ENCODE data around the gene CISH. TPM values are rescaled to one million over a fixed set of nuclear protein-coding genes. Genes with fewer than 3 reads are reported as not detected.

The CISH gene
- total RNA-seq, 1 experiment from 2014 or later, result 0.26 TPM

GRCh38 chr3:50609763-50610085, 1.9 kb downstream of the CISH start:
- no peaks in the 10 kb centered on the region for H3K27me3 Mint-ChIP-seq (ENCODE audit: insufficient read depth, unreplicated experiment)
- ChIA-PET POLR2A (interaction anchor here (0.6 to 5.3 kb wide), 3 partner anchors 9 to 146 kb away, joined by 3 to 48 read pairs (median 3); partner anchors contain the start of genes C3orf18 and HEMK1), CTCF (interaction anchor here (0.6 to 13.5 kb wide), 6 partner anchors 14 to 780 kb away, joined by 3 to 397 read pairs (median 4); partner anchors contain the start of genes C3orf18 and HEMK1)
- H3K4me3 Mint-ChIP-seq (ENCODE audit: unreplicated experiment), result no peak overlapping the region
- DNase-seq (ENCODE audit: unreplicated experiment), result no peak
- TF ChIP-seq CTCF (IDR thresholded peaks at IDR 0.05; ENCODE audit: unreplicated experiment), result no peak
- peaks cover 29% of the 10 kb centered on the region for H3K4me1 Mint-ChIP-seq (ENCODE audit: insufficient read depth, unreplicated experiment)
- intact Hi-C loops (cut with micrococcal nuclease), result loop anchor here (5.0 to 10.0 kb wide), 2 partner anchors 262 to 1065 kb away; partner anchors contain the start of genes TEX264 and ZMYND10
- no TSS peak for BruUV-seq (replicated peaks)
- peaks cover 5% of the 10 kb centered on the region for H3K36me3 Mint-ChIP-seq (ENCODE audit: insufficient read depth, unreplicated experiment)
- H3K9me3 Mint-ChIP-seq (ENCODE audit: unreplicated experiment), result no peaks in the 10 kb centered on the region
- H3K27ac Mint-ChIP-seq (ENCODE audit: low read depth, unreplicated experiment), result no peak overlapping the region

GRCh38 chr3:50609071-50609762, 2.4 kb downstream of the CISH start:
- H3K36me3 Mint-ChIP-seq (ENCODE audit: insufficient read depth, unreplicated experiment), result peaks cover 5% of the 10 kb centered on the region
- no peak for DNase-seq (ENCODE audit: unreplicated experiment)
- no peak overlapping the region for H3K4me3 Mint-ChIP-seq (ENCODE audit: unreplicated experiment)

GRCh38 chr3:50608278-50608677, 3.3 kb downstream of the CISH start:
- H3K27ac Mint-ChIP-seq (ENCODE audit: low read depth, unreplicated experiment), result no peak overlapping the region
- POLR2A ChIA-PET, result no interaction called here
- no peak for DNase-seq (ENCODE audit: unreplicated experiment)
- no peaks in the 10 kb centered on the region for H3K27me3 Mint-ChIP-seq (ENCODE audit: insufficient read depth, unreplicated experiment)
- no peak for TF ChIP-seq CTCF (IDR thresholded peaks at IDR 0.05; ENCODE audit: unreplicated experiment)
- H3K4me3 Mint-ChIP-seq (ENCODE audit: unreplicated experiment), result no peak overlapping the region
- H3K36me3 Mint-ChIP-seq (ENCODE audit: insufficient read depth, unreplicated experiment), result peaks cover 5% of the 10 kb centered on the region
- H3K4me1 Mint-ChIP-seq (ENCODE audit: insufficient read depth, unreplicated experiment), result peaks cover 19% of the 10 kb centered on the region
- CTCF ChIA-PET, result interaction anchor here (0.7 to 13.5 kb wide), 3 partner anchors 36 to 782 kb away, joined by 3 to 397 read pairs (median 5); partner anchors contain the start of genes C3orf18 and HEMK1
- intact Hi-C loops (cut with micrococcal nuclease), result no loop called here
- no peaks in the 10 kb centered on the region for H3K9me3 Mint-ChIP-seq (ENCODE audit: unreplicated experiment)
- BruUV-seq (replicated peaks), result no TSS peak

More at GRCh38 chr3:50609071-50609762, 2.4 kb downstream of the CISH start:
- no TSS peak for BruUV-seq (replicated peaks)
- ChIA-PET POLR2A (interaction anchor here (0.6 to 5.3 kb wide), 3 partner anchors 9 to 145 kb away, joined by 3 to 48 read pairs (median 3); partner anchors contain the start of genes C3orf18 and HEMK1), CTCF (interaction anchor here (0.6 to 13.5 kb wide), 6 partner anchors 37 to 780 kb away, joined by 3 to 397 read pairs (median 4); partner anchors contain the start of genes C3orf18 and HEMK1)
- Mint-ChIP-seq H3K27ac (ENCODE audit: low read depth, unreplicated experiment) (no peak overlapping the region), H3K4me1 (ENCODE audit: insufficient read depth, unreplicated experiment) (peaks cover 26% of the 10 kb centered on the region), H3K9me3 (ENCODE audit: unreplicated experiment) (no peaks in the 10 kb centered on the region), H3K27me3 (ENCODE audit: insufficient read depth, unreplicated experiment) (no peaks in the 10 kb centered on the region)
- intact Hi-C loops (cut with micrococcal nuclease), result no loop called here
- TF ChIP-seq CTCF (IDR thresholded peaks at IDR 0.05; ENCODE audit: unreplicated experiment), result no peak

- intact Hi-C loops (cut with micrococcal nuclease), result no loop called here
- Mint-ChIP-seq H3K36me3 (ENCODE audit: insufficient read depth, unreplicated experiment) (peaks cover 4% of the 10 kb centered on the region), H3K4me3 (ENCODE audit: unreplicated experiment) (no peak overlapping the region), H3K4me1 (ENCODE audit: insufficient read depth, unreplicated experiment) (peaks cover 21% of the 10 kb centered on the region), H3K27me3 (ENCODE audit: insufficient read depth, unreplicated experiment) (no peaks in the 10 kb centered on the region), H3K27ac (ENCODE audit: low read depth, unreplicated experiment) (no peak overlapping the region), H3K9me3 (ENCODE audit: unreplicated experiment) (no peaks in the 10 kb centered on the region)
- no TSS peak for BruUV-seq (replicated peaks)
- no peak for TF ChIP-seq CTCF (IDR thresholded peaks at IDR 0.05; ENCODE audit: unreplicated experiment)
- ChIA-PET CTCF (interaction anchor here (0.9 to 13.5 kb wide), 2 partner anchors 35 to 783 kb away, joined by 5 to 397 read pairs; partner anchors contain the start of genes C3orf18 and HEMK1), POLR2A (no interaction called here)
- DNase-seq (ENCODE audit: unreplicated experiment), result no peak
Measured at GRCh38 chr3:50607271-50608091, 4.1 kb downstream of the CISH start.
